HEK293 (cell line): ENCODE measurements around the gene REC114.
A peak's percentile ranks its signal among the peaks of the same experiment; 100 is the strongest.

ENCODE experiments used
- CTCF ChIA-PET: fragments of 350-600 bp; formaldehyde crosslinking; extraction: SDS; loops from one replicate; lab custom pipeline; 2021; ENCODE audit warnings: antibody characterized with exemption; lab: Yijun Ruan, JAX
- POLR2A ChIA-PET: fragments of 300-600 bp; formaldehyde crosslinking; extraction: SDS; loops from one replicate; lab custom pipeline; 2020; ENCODE audit warnings: antibody characterized with exemption, inconsistent platforms; lab: Yijun Ruan, JAX
- H3K27ac ChIP-seq: fragments of 200-500 bp; sonication (Bioruptor generic); 2 replicates; pipeline ENCODE4 v1.5.1; 2014; ENCODE audit warnings: low read depth, low read length, control low read depth, inconsistent platforms; ENCODE audit errors: extremely low read depth
- H3K36me3 ChIP-seq, 2 experiments: fragments of 200-500 bp in 1 of 2; sonication (Bioruptor generic) in 1 of 2; 1 replicate in 1 of 2; 2 replicates in 1 of 2; pipeline ENCODE4 v1.5.1; 2014 to 2017; ENCODE audit warnings: inconsistent platforms in 2 of 2, low read length in 2 of 2; ENCODE audit not compliant: control insufficient read depth in 2 of 2, insufficient read depth in 1 of 2
- H3K4me1 ChIP-seq: fragments of 200-500 bp; sonication (Bioruptor generic); 2 replicates; pipeline ENCODE4 v1.5.1; 2014; ENCODE audit warnings: mild to moderate bottlenecking, low read length, inconsistent platforms; ENCODE audit not compliant: control insufficient read depth, insufficient read depth
- H3K4me3 ChIP-seq: 2 replicates; pipeline ENCODE4 v1.5.1; 2011; ENCODE audit warnings: low read depth, mild to moderate bottlenecking, control low read depth, low read length, moderate library complexity
- H3K9me3 ChIP-seq: fragments of 200-500 bp; sonication (Bioruptor generic); 2 replicates; pipeline ENCODE4 v1.5.1; 2014; ENCODE audit warnings: low read depth, low read length, inconsistent platforms; ENCODE audit not compliant: control insufficient read depth, insufficient read depth
- AEBP2 ChIP-seq: fragments of 450-650 bp; formaldehyde crosslinking; IDR thresholded peaks from 2 replicates; pipeline ENCODE4 v1.5.1; 2016; ENCODE audit warnings: missing biosample characterization, missing genetic modification characterization, borderline replicate concordance
- GFI1B ChIP-seq: fragments of 450-650 bp; formaldehyde crosslinking; IDR thresholded peaks from 2 replicates; pipeline ENCODE4 v1.5.1; 2016; ENCODE audit warnings: missing biosample characterization, missing genetic modification characterization
- OVOL3 ChIP-seq: fragments of 450-650 bp; formaldehyde crosslinking; IDR thresholded peaks from 2 replicates; pipeline ENCODE4 v1.5.1; 2016; ENCODE audit warnings: missing biosample characterization, missing genetic modification characterization
- PBX3 ChIP-seq: sonication (generic); formaldehyde crosslinking; IDR thresholded peaks from 2 replicates; pipeline ENCODE4 v1.8.1; 2022; ENCODE audit warnings: mild to moderate bottlenecking, moderate library complexity, missing genetic modification reagents
- PRDM6 ChIP-seq: fragments of 450-650 bp; formaldehyde crosslinking; IDR thresholded peaks from 2 replicates; pipeline ENCODE4 v1.5.1; 2017; ENCODE audit warnings: missing biosample characterization, missing genetic modification characterization
- REPIN1 ChIP-seq: fragments of 450-650 bp; formaldehyde crosslinking; IDR thresholded peaks from 2 replicates; pipeline ENCODE4 v1.5.1; 2017; ENCODE audit warnings: missing biosample characterization, missing genetic modification characterization, low read depth
- SCRT2 ChIP-seq: fragments of 450-650 bp; formaldehyde crosslinking; IDR thresholded peaks from 2 replicates; pipeline ENCODE4 v1.5.1; 2016; ENCODE audit warnings: missing biosample characterization, missing genetic modification characterization
- SP7 ChIP-seq: fragments of 450-650 bp; formaldehyde crosslinking; IDR thresholded peaks from 2 replicates; pipeline ENCODE4 v1.5.1; 2016; ENCODE audit warnings: missing biosample characterization, missing genetic modification characterization
- ZBTB17 ChIP-seq: fragments of 450-650 bp; formaldehyde crosslinking; IDR thresholded peaks from 2 replicates; pipeline ENCODE4 v1.5.1; 2016; ENCODE audit warnings: missing biosample characterization, missing genetic modification characterization
- ZFP37 ChIP-seq: fragments of 450-650 bp; formaldehyde crosslinking; IDR thresholded peaks from 2 replicates; pipeline ENCODE4 v1.5.1; 2016; ENCODE audit warnings: missing biosample characterization, missing genetic modification characterization
- ZIC2 ChIP-seq: fragments of 450-650 bp; formaldehyde crosslinking; IDR thresholded peaks from 2 replicates; pipeline ENCODE4 v1.5.1; 2016; ENCODE audit warnings: missing biosample characterization, missing genetic modification characterization
- ZNF157 ChIP-seq: fragments of 450-650 bp; formaldehyde crosslinking; IDR thresholded peaks from 2 replicates; pipeline ENCODE4 v1.5.1; 2016; ENCODE audit warnings: missing biosample characterization, missing genetic modification characterization
- ZNF169 ChIP-seq: fragments of 450-650 bp; formaldehyde crosslinking; IDR thresholded peaks from 2 replicates; pipeline ENCODE4 v1.5.1; 2016; ENCODE audit warnings: missing biosample characterization, missing genetic modification characterization
- ZNF174 ChIP-seq: fragments of 450-650 bp; formaldehyde crosslinking; IDR thresholded peaks from 2 replicates; pipeline ENCODE4 v1.5.0; 2017; ENCODE audit warnings: missing biosample characterization, mild to moderate bottlenecking, missing genetic modification characterization
- ZNF223 ChIP-seq: fragments of 450-650 bp; formaldehyde crosslinking; IDR thresholded peaks from 2 replicates; pipeline ENCODE4 v1.5.1; 2016; ENCODE audit warnings: missing biosample characterization, missing genetic modification characterization
- ZNF280C ChIP-seq: fragments of 450-650 bp; formaldehyde crosslinking; IDR thresholded peaks from 2 replicates; pipeline ENCODE4 v1.5.1; 2016; ENCODE audit warnings: missing biosample characterization, missing genetic modification characterization
- ZNF335 ChIP-seq: fragments of 450-650 bp; formaldehyde crosslinking; conservative IDR thresholded peaks from 2 replicates; pipeline ENCODE4 v1.5.1; 2016; ENCODE audit warnings: missing biosample characterization, missing genetic modification characterization
- ZNF362 ChIP-seq: fragments of 450-650 bp; formaldehyde crosslinking; IDR thresholded peaks from 2 replicates; pipeline ENCODE4 v1.5.1; 2016; ENCODE audit warnings: missing biosample characterization, missing genetic modification characterization
- ZNF37A ChIP-seq: fragments of 450-650 bp; IDR thresholded peaks from 2 replicates; pipeline ENCODE4 v1.5.1; 2018; ENCODE audit warnings: missing biosample characterization, missing genetic modification characterization
- ZNF391 ChIP-seq: fragments of 450-650 bp; formaldehyde crosslinking; IDR thresholded peaks from 2 replicates; pipeline ENCODE4 v1.5.1; 2016; ENCODE audit warnings: low read depth, missing biosample characterization, missing genetic modification characterization, borderline replicate concordance
- ZNF423 ChIP-seq: fragments of 450-650 bp; formaldehyde crosslinking; IDR thresholded peaks from 2 replicates; pipeline ENCODE4 v1.5.1; 2016; ENCODE audit warnings: missing biosample characterization, missing genetic modification characterization
- ZNF426 ChIP-seq: fragments of 450-650 bp; formaldehyde crosslinking; IDR thresholded peaks from 2 replicates; pipeline ENCODE4 v1.5.1; 2017; ENCODE audit warnings: missing biosample characterization, missing genetic modification characterization, mild to moderate bottlenecking, inconsistent platforms, moderate library complexity
- ZNF600 ChIP-seq: fragments of 450-650 bp; formaldehyde crosslinking; IDR thresholded peaks from 2 replicates; pipeline ENCODE4 v1.5.1; 2016; ENCODE audit warnings: missing biosample characterization, missing genetic modification characterization
- ZNF624 ChIP-seq: fragments of 450-650 bp; formaldehyde crosslinking; IDR thresholded peaks from 2 replicates; pipeline ENCODE4 v1.5.1; 2017; ENCODE audit warnings: missing biosample characterization, missing genetic modification characterization
- ZNF654 ChIP-seq: fragments of 450-650 bp; formaldehyde crosslinking; IDR thresholded peaks from 2 replicates; pipeline ENCODE4 v1.5.1; 2016; ENCODE audit warnings: low read depth, missing biosample characterization, missing genetic modification characterization
- ZNF701 ChIP-seq: fragments of 450-650 bp; formaldehyde crosslinking; IDR thresholded peaks from 2 replicates; pipeline ENCODE4 v1.5.1; 2016; ENCODE audit warnings: missing biosample characterization, missing genetic modification characterization
- ZNF791 ChIP-seq: fragments of 450-650 bp; formaldehyde crosslinking; IDR thresholded peaks from 2 replicates; pipeline ENCODE4 v1.5.1; 2016; ENCODE audit warnings: missing biosample characterization, missing genetic modification characterization
- ZNF792 ChIP-seq: fragments of 450-650 bp; formaldehyde crosslinking; IDR thresholded peaks from 2 replicates; pipeline ENCODE4 v1.5.1; 2016; ENCODE audit warnings: missing biosample characterization, missing genetic modification characterization
- ZNF830 ChIP-seq: fragments of 450-650 bp; IDR thresholded peaks from 2 replicates; pipeline ENCODE4 v1.5.0; 2018; ENCODE audit warnings: missing biosample characterization, missing genetic modification characterization, low read depth, mild to moderate bottlenecking, moderate library complexity
- ZSCAN4 ChIP-seq: fragments of 450-650 bp; formaldehyde crosslinking; IDR thresholded peaks from 2 replicates; pipeline ENCODE4 v1.5.1; 2017; ENCODE audit warnings: missing biosample characterization, missing genetic modification characterization

Gene REC114

GRCh38 chr15:73564255-73564654, 121.3 kb downstream of the REC114 start:
- peaks cover 27 to 92% of the 10 kb centered on the region in 2 experiments for H3K36me3 ChIP-seq
- peak; percentile 78 for TF ChIP-seq SCRT2 (tag by site-specific recombination)
- no peak for TF ChIP-seq OVOL3 (tag by site-specific recombination)
- TF ChIP-seq PBX3 (CRISPR knock-in tag), result no peak
- TF ChIP-seq REPIN1, result no peak
- peak; percentile 94; the same call in 1 of the 2 replicates for TF ChIP-seq ZNF792
- TF ChIP-seq ZNF423 (tag by site-specific recombination), result no peak
- TF ChIP-seq ZNF157 (tag by site-specific recombination), result no peak
- no peak for TF ChIP-seq ZNF174
- TF ChIP-seq ZNF701 (tag by site-specific recombination), result no peak
- no peak for TF ChIP-seq AEBP2 (tag by site-specific recombination)
- no peak for TF ChIP-seq ZNF37A
- 0 out of 2 replicates have a peak, but pooled peaks have one; percentile 18 for TF ChIP-seq ZNF335
- TF ChIP-seq ZSCAN4 (tag by site-specific recombination), result no peak
- TF ChIP-seq ZNF280C (tag by site-specific recombination), result no peak
- 0 out of 2 replicates have a peak, but pooled peaks have one; percentile 31 for TF ChIP-seq SP7 (tag by site-specific recombination)
- 0 out of 2 replicates have a peak, but pooled peaks have one; percentile 55 for TF ChIP-seq ZFP37 (tag by site-specific recombination)
- TF ChIP-seq ZNF791 (tag by site-specific recombination), result no peak
- TF ChIP-seq ZIC2, result peak; percentile 27; the same call in 1 of the 2 replicates
- TF ChIP-seq ZNF624 (tag by site-specific recombination), result no peak
- peak; percentile 70 for TF ChIP-seq ZBTB17 (tag by site-specific recombination)
- TF ChIP-seq ZNF654 (tag by site-specific recombination), result no peak
- TF ChIP-seq ZNF223 (tag by site-specific recombination), result no peak
- TF ChIP-seq GFI1B (tag by site-specific recombination), result no peak
- TF ChIP-seq ZNF362 (tag by site-specific recombination), result peak; percentile 95
- TF ChIP-seq ZNF391 (tag by site-specific recombination), result no peak
- TF ChIP-seq ZNF600 (tag by site-specific recombination), result peak; percentile 68; the same call in 1 of the 2 replicates
- no peak for TF ChIP-seq ZNF426 (tag by site-specific recombination)
- no peak for TF ChIP-seq ZNF830
- TF ChIP-seq ZNF169, result no peak
- no peak for TF ChIP-seq PRDM6 (tag by site-specific recombination)

More at GRCh38 chr15:73564255-73564654, 121.3 kb downstream of the REC114 start:
- Histone ChIP-seq H3K27ac (no peak overlapping the region), H3K4me1 (peaks cover 7% of the 10 kb centered on the region; the same call in 1 of the 2 replicates), H3K4me3 (no peak overlapping the region), H3K9me3 (no peaks in the 10 kb centered on the region)
- ChIA-PET POLR2A (no interaction called here), CTCF (interaction anchor here (0.6 to 8.6 kb wide), 4 partner anchors 46 to 141 kb away, joined by 4 to 168 read pairs (median 24); partner anchors contain the start of gene NPTN)
